Panc1 (cell line): Measurements from ENCODE around the gene GMPR2. TPM values are rescaled to one million over a fixed set of nuclear protein-coding genes. Genes with fewer than 3 reads are reported as not detected.

ENCODE experiments used
- ATAC-seq: fragments of 200-7000 bp; cut with Tn5 transposase; 2 replicates; pipeline ENCODE4 v1.9.1; 2020; ENCODE audit warnings: mild to moderate bottlenecking, moderate library complexity
- BruUV-seq: library from RNA; stranded (reverse); fragments of 400-500 nt; replicated peaks from 2 replicates; lab custom pipeline; 2021; lab: Mats Ljungman, UMichigan
- CTCF ChIA-PET: fragments of 300-600 bp; sonication (Branson Sonifier 250); formaldehyde crosslinking; loops from one replicate; lab custom pipeline; 2022; ENCODE audit warnings: antibody characterized with exemption; lab: Charles Lee
- POLR2A ChIA-PET: fragments of 300-600 bp; sonication (Branson Sonifier 250); formaldehyde crosslinking; loops from one replicate; lab custom pipeline; 2022; ENCODE audit warnings: antibody characterized with exemption; lab: Charles Lee
- DNase-seq: peaks from one replicate; pipeline ENCODE4 v3.0.0-alpha.2; 2010; ENCODE audit warnings: low read depth, low spot score
- H3K27ac ChIP-seq: 2 replicates; pipeline ENCODE4 v1.5.1; 2011; ENCODE audit warnings: mild to moderate bottlenecking, low read length, inconsistent platforms
- H3K27me3 ChIP-seq: fragments of 200-500 bp; sonication (Bioruptor generic); 2 replicates; pipeline ENCODE4 v1.6.0; 2014; ENCODE audit warnings: low read length, inconsistent platforms; ENCODE audit not compliant: control insufficient read depth, insufficient read depth
- H3K36me3 ChIP-seq: fragments of 200-500 bp; sonication (Bioruptor generic); 2 replicates; pipeline ENCODE4 v1.5.1; 2014; ENCODE audit warnings: inconsistent platforms, mild to moderate bottlenecking, low read length, moderate library complexity; ENCODE audit not compliant: control insufficient read depth, insufficient read depth
- H3K4me1 ChIP-seq: 2 replicates; pipeline ENCODE4 v1.5.1; 2011; ENCODE audit warnings: inconsistent platforms, mild to moderate bottlenecking, low read length, moderate library complexity; ENCODE audit not compliant: control insufficient read depth, insufficient read depth
- H3K4me3 ChIP-seq, 2 experiments: 2 replicates each; pipeline ENCODE4 v1.5.1; 2011 to 2012; ENCODE audit warnings: low read depth in 2 of 2, low read length in 2 of 2, mild to moderate bottlenecking in 2 of 2, inconsistent platforms in 1 of 2, moderate library complexity in 1 of 2
- H3K9me3 ChIP-seq: fragments of 200-500 bp; sonication (Bioruptor generic); 2 replicates; pipeline ENCODE4 v1.5.1; 2014; ENCODE audit warnings: low read depth, mild to moderate bottlenecking, inconsistent platforms, low read length, moderate library complexity; ENCODE audit not compliant: control insufficient read depth, insufficient read depth
- CTCF ChIP-seq: fragments of 450-650 bp; IDR thresholded peaks from 2 replicates; pipeline ENCODE4 v1.5.1; 2017; ENCODE audit warnings: mild to moderate bottlenecking
- POLR2AphosphoS5 ChIP-seq: IDR thresholded peaks from 2 replicates; pipeline ENCODE4 v1.6.1; 2012; ENCODE audit warnings: mild to moderate bottlenecking, low read depth, low read length, moderate library complexity
- REST ChIP-seq, 2 experiments: IDR thresholded peaks; 2 replicates each; pipeline ENCODE4 v1.6.1; 2011 to 2012; ENCODE audit warnings: low read depth in 2 of 2, control low read depth in 1 of 2, low read length in 1 of 2, mild to moderate bottlenecking in 1 of 2, moderate library complexity in 1 of 2; ENCODE audit not compliant: insufficient read depth in 1 of 2
- SIN3A ChIP-seq: IDR thresholded peaks from 2 replicates; pipeline ENCODE4 v1.6.1; 2012; ENCODE audit warnings: low read depth, mild to moderate bottlenecking, low read length, moderate library complexity, borderline replicate concordance; ENCODE audit not compliant: insufficient read depth
- TCF7L2 ChIP-seq: IDR thresholded peaks from 2 replicates; pipeline ENCODE4 v1.6.1; 2011; ENCODE audit warnings: mild to moderate bottlenecking, low read depth, low read length, inconsistent platforms
- in situ Hi-C: cut with HindIII; loops from 2 replicates; pipeline ENCODE4 v1.10.0; 2016; ENCODE audit warnings: low sequenced_read_pairs, low pct_unique_long_range_greater_than_20kb
- intact Hi-C: fragments of 100-400 bp; cut with micrococcal nuclease; formaldehyde crosslinking; loops from one replicate; pipeline ENCODE4 v1.10.0; 2022; ENCODE audit not compliant: unreplicated experiment
- total RNA-seq: library from RNA; stranded (reverse); gene quantifications from one replicate; pipeline ENCODE4 v1.2.1, GENCODE V29; 2021; ENCODE audit not compliant: unreplicated experiment

Gene GMPR2
- total RNA-seq, 1 experiment from 2014 or later, result 45.9 TPM

GRCh38 chr14:24240110-24240918 is 7.6 kb downstream of the GMPR2 start:
- DNase-seq, result no peak
- Histone ChIP-seq H3K36me3 (peaks cover 6% of the 10 kb centered on the region; the same call in 1 of the 2 replicates), H3K27me3 (no peaks in the 10 kb centered on the region), H3K4me3 (no peak overlapping the region), H3K27ac (no peak overlapping the region), H3K9me3 (no peaks in the 10 kb centered on the region), H3K4me1 (peaks cover 12% of the 10 kb centered on the region)
- ATAC-seq, result no peak
- in situ Hi-C loops, result no loop called here
- ChIA-PET CTCF (no interaction called here), POLR2A (interaction anchor here (0.5 kb wide), 1 partner anchor 26 kb away, joined by 9 read pairs; no protein-coding TSS in a partner anchor)
- intact Hi-C loops, result no loop called here
- no peak for TF ChIP-seq REST (IDR thresholded peaks at IDR 0.05; ENCODE audit: insufficient read depth in 1 of 2, low read depth in 2 of 2, low read length in 1 of 2)
- no peak for TF ChIP-seq POLR2AphosphoS5
- TF ChIP-seq CTCF, result no peak
- no peak for TF ChIP-seq SIN3A
- no peak for TF ChIP-seq TCF7L2
- no TSS peak for BruUV-seq

- Histone ChIP-seq H3K9me3 (no peaks in the 10 kb centered on the region), H3K36me3 (peaks cover 6% of the 10 kb centered on the region; the same call in 1 of the 2 replicates), H3K4me3 (peak overlapping the region; percentile 77 to 91), H3K27ac (peak overlapping the region; percentile 93), H3K27me3 (no peaks in the 10 kb centered on the region), H3K4me1 (peaks cover 12% of the 10 kb centered on the region)
- intact Hi-C loops (no loop called here), in situ Hi-C loops (no loop called here)
- BruUV-seq, result TSS peak; percentile 67
- peak; percentile 72 for DNase-seq
- peak; percentile 93 for ATAC-seq
- no peak for TF ChIP-seq POLR2AphosphoS5
- TF ChIP-seq CTCF, result no peak
- TF ChIP-seq SIN3A, result no peak
- TF ChIP-seq REST (IDR thresholded peaks at IDR 0.05; ENCODE audit: insufficient read depth in 1 of 2, low read depth in 2 of 2, low read length in 1 of 2), result no peak
- TF ChIP-seq TCF7L2, result no peak
- CTCF ChIA-PET, result interaction anchor here (0.6 to 2.4 kb wide), 6 partner anchors 29 to 81 kb away, joined by 3 to 8 read pairs (median 4); partner anchors contain the start of genes CHMP4A, DHRS1 and NOP9
- POLR2A ChIA-PET, result interaction anchor here (0.6 to 2.0 kb wide), 5 partner anchors 53 to 201 kb away, joined by 3 to 6 read pairs (median 4); partner anchors contain the start of genes IPO4, NOP9 and SDR39U1
Observed at GRCh38 chr14:24241829-24242443, 9.2 kb downstream of the GMPR2 start.
